Hepatocyte (in vitro differentiated cells): ENCODE measurements around the gene MMD.

Experiments used
- CTCF ChIP-seq: fragments of 200-600 bp; sonication (generic); IDR thresholded peaks from 2 replicates; pipeline ENCODE4 v1.5.1; 2016; ENCODE audit warnings: antibody characterized with exemption, mild to moderate bottlenecking; ENCODE audit not compliant: poor library complexity
- EZH2 ChIP-seq: fragments of 200-600 bp; sonication (generic); IDR thresholded peaks from 2 replicates; pipeline ENCODE4 v1.6.1; 2016; ENCODE audit warnings: antibody characterized with exemption, mild to moderate bottlenecking, borderline replicate concordance

- TF ChIP-seq CTCF: no peak
- no peak for TF ChIP-seq EZH2
These were observed 5.9 kb upstream of the MMD start for GRCh38 chr17:55427587-55427882.
